CD4-positive, alpha-beta T cell treated with Interleukin-17A for 4 hours (primary cell): ENCODE results near the gene KRT78.

Experiments
- DNase-seq: peaks from one replicate; pipeline ENCODE4 v3.0.0-alpha.2; 2020; ENCODE audit warnings: mixed read lengths

KRT78 gene

GRCh38 chr12:52837781-52838608 lies 10.8 kb downstream of the KRT78 start:
- no peak for DNase-seq

- DNase-seq, result no peak
Measured at GRCh38 chr12:52837413-52837741, 11.4 kb downstream of the KRT78 start.

GRCh38 chr12:52836491-52837412 lies 12.0 kb downstream of the KRT78 start:
- DNase-seq, result no peak

- DNase-seq, result peak; percentile 56
Measured at GRCh38 chr12:52836042-52836466, 12.7 kb downstream of the KRT78 start.

GRCh38 chr12:52835271-52836041 lies 13.3 kb downstream of the KRT78 start:
- DNase-seq, result no peak

- no peak for DNase-seq
Measured at GRCh38 chr12:52834727-52835001, 14.1 kb downstream of the KRT78 start.

GRCh38 chr12:52833922-52834726 lies 14.7 kb downstream of the KRT78 start, which contains the start of gene KRT79:
Gene KRT79, minus strand, starts transcription at chr12:52834311. Its CDS starts 51 bp downstream, at chr12:52834260.
- no peak for DNase-seq

- DNase-seq, result no peak
Measured at GRCh38 chr12:52832985-52833905, 15.5 kb downstream of the KRT78 start.

- no peak for DNase-seq
Measured at GRCh38 chr12:52832451-52832850, 16.3 kb downstream of the KRT78 start.

- no peak for DNase-seq
Measured at GRCh38 chr12:52831251-52831650, 17.5 kb downstream of the KRT78 start.

- DNase-seq, result no peak
Measured at GRCh38 chr12:52829986-52830770, 18.6 kb downstream of the KRT78 start.

GRCh38 chr12:52828591-52829021 lies 20.2 kb downstream of the KRT78 start:
- DNase-seq, result no peak

GRCh38 chr12:52828156-52828555 lies 20.6 kb downstream of the KRT78 start:
- no peak for DNase-seq

GRCh38 chr12:52827499-52828090 lies 21.2 kb downstream of the KRT78 start:
- DNase-seq, result no peak

GRCh38 chr12:52826611-52827498 lies 21.9 kb downstream of the KRT78 start:
- DNase-seq, result no peak

GRCh38 chr12:52825961-52826360 lies 22.8 kb downstream of the KRT78 start:
- DNase-seq, result no peak

- DNase-seq, result no peak
Measured at GRCh38 chr12:52824741-52825410, 23.9 kb downstream of the KRT78 start.

- no peak for DNase-seq
Measured at GRCh38 chr12:52823761-52824450, 24.9 kb downstream of the KRT78 start.
